Measurements from ENCODE around the gene P2RY8.

P2RY8 gene

DNA sequence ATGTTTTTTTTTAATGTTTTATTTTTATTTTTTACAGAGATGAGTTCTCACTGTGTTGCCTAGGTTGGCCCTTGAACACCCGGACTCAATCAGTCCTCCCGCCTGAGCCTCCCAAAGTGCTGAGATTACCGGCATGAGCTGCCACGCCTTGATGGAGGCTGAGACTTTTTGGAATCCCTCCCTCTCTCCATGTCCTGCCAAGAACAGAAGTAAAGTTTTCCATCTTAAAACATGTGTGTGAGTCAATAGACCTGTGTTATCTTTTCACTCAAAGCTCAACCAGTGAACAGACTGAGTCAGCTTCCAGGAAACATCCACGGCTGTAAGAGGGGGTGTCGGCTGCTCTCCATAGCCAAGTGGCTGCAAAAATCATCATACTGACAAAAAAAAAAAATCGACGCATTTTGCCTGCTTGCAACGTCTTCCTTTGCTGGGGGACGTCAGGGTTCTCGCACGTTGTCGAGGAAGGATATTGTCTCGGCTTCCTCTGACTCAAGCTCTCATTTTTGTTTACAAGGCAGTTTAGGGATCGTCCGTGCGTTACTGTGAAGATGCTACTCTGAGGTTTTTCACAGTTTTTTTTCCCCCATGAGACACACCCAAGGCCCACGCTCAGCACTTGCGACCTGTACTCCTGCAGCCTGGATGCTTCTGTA is 74.3 kb downstream of the P2RY8 start:
- peak; percentile 82 for DNase-seq

DNA sequence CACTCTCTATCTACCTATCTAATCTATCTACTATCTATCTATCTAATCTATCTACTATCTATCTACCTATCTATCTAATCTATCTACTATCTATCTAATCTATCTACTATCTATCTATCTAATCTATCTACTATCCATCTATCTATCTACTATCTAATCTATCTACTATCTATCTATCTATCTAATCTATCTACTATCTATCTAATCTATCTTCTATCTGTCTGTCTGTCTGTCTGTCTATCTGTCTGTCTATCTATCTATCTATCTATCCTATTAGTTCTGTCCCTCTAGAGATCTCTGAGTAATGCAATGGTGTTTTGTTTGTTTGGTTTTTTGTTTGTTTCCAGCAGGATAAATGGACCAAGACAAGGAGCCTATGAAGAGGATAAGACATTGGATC is 74.9 kb downstream of the P2RY8 start:
- DNase-seq = no peak

DNA sequence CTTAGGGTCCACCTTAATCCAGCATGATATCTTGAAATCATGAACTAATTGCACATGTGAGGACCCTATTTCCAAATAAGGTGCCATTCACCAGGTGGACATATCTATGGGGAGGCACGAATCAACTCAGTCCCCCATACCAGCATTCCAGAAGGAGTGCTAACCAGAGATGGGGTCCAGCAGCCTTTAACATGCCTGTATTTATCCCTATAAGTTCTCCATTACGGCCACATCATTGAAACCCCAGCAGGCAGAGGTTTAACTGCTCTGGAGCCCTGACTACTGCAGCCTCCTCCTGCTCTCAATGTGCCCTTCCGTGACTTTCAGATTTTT is 81.1 kb downstream of the P2RY8 start:
- peak; percentile 0 for DNase-seq

DNA sequence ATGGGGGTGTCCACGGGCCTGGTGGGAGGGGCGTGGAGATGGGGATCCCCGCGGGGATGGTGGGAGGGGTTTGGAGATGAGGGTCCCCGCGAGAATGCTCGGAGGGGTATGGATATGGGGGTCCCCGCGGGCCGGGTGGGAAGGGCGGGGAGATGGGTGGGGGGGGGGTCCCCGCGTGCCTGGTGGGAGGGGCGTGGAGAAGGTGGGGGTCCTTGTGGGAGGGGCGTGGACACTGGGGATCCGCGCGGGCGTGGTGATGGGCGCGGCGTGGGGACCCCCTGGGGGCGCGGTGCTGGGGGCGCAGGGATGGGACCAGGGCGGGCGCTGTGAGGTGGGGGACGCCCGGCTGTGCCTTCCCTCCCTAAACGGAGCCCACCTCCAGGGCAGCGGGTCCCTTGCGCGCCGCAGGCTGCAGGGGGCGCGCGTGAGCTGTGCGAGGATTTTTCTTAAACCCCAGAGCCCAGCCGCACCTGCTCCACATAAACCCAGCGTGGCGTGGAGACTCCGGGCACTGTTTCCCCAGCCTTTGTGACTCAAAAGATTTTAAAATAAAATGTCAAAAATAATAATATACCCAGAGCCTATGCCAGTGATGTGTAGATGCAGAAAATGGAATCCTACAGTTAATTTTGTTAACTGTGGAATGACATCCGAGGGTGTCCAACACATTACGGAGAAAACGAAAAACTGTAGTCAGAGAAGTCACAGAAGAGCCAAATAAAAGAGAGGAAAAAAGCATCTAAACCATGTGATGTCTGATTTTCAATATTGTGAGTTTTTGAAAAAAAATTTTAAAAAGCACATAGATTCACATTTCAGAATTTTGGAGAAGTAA is 82.8 kb downstream of the P2RY8 start:
- DNase-seq = peak; percentile 96

DNA sequence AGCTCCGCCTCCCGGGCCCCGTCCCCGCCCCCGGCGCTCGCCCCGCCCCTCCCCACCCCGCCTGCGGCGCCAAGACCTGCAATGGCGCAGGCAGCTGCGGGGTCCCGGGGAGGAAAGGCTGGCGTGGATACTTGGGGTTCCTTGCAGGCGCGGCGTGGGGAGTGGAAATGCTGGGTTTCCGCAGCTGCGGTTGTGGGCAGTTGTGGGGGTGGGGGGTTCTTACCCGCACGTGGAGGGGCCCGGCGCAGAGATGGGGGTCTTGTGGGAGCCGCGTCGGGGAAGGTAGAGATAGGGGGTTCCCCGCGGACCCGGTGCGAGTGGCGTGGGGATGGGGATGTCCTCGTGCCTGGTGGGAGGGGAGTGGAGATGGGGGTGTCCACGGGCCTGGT is 83.6 kb downstream of the P2RY8 start:
- no peak for DNase-seq

DNA sequence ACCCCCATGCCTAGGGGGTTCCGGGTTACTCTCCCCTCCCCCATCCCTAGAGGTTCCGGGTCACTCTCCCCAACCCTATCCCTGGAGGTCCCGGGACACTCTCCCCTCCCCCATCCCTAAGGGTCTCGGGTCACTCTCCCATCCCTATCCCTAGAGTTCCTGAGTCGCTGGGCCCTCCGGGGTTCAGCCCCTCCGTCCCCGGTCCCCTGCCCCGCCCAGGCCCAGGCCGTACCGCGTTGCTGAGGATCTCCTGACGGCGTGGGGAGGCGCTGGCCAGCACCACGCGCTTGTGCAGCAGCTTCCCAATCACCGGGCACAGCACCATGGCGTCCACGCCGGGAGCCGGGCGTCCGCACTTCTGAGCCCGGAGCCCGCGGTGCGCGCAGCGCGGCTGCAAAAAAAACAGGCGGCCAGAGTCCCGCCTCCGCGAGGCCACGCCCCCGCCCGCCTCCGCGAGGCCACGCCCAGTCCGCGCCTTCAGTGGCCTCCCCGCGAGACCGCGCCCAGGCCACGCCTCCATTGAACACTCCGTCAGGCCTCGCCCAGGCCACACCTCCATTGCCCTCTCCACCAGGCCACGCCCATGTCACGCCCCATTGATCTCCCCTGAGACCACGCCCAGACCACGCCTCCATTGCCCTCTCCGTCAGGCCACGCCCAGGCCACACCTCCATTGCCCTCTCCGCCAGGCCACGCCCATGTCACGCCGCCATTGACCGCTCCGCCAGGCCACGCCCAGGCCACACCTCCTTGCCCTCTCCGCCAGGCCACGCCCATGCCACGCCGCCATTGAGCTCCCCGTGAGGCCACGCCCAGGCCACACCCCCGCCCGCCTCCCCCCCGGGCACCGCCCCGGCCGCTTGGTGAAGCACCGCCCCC is 84.2 kb downstream of the P2RY8 start, which contains the start of gene ASMTL:
Gene ASMTL (minus strand): TSS at position 394 of the 879 bp plus-strand sequence. CDS start 69 bp downstream, at position 325.
- peak; percentile 100 for DNase-seq

DNA sequence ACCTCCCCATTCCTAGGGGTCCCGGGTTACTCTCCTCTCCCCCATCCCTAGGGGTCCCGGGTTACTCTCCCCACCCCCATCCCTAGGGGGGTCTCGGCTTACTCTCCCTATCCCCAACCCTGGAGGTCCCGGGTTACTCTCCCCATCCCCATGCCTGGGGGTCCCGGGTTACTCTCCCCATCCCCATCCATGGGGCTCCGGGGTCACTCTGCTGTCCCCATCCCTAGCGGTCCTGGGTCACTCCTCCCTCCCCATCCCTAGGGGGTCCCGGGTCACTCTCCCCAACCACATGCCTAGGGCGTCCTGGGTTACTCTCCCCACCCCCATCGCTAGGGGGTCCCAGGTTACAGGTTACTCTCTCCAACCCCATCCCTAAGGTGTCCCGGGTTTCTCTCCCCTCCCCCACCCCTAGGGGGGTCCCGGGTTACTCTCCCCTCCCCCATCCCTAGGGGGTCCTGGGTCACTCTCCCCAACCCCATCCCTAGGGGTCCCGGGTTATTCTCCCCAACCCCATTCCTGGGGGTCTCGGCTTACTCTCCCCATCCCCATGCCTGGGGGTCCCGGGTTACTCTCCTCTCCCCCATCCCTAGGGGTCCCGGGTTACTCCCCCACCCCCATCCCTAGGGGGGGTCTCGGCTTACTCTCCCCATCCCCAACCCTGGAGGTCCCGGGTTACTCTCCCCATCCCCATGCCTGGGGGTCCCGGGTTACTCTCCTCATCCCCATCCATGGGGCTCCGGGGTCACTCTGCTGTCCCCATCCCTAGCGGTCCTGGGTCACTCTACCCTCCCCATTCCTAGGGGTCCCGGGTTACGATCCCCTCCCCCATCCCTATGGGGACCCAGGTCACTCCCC is 85.1 kb downstream of the P2RY8 start:
- peak; percentile 21 for DNase-seq

DNA sequence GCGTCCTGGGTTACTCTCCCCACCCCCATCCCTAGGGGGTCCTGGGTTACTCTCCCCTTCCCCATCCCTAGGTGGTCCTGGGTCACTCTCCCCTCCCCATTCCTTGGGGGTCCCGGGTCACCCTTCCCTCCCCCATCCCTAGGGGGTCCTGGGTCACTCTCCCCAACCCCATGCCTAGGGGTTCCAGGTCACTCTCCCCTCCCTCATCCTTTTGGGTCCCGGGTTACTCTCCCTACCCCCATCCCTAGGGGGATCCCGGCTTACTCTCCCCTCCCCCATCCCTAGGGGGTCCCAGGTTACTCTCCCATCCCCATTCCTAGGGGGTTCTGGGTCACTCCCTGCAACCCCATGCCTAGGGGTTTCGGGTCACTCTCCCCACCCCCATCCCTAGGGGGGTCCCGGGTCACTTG is 85.7 kb downstream of the P2RY8 start:
- DNase-seq = peak; percentile 6

DNA sequence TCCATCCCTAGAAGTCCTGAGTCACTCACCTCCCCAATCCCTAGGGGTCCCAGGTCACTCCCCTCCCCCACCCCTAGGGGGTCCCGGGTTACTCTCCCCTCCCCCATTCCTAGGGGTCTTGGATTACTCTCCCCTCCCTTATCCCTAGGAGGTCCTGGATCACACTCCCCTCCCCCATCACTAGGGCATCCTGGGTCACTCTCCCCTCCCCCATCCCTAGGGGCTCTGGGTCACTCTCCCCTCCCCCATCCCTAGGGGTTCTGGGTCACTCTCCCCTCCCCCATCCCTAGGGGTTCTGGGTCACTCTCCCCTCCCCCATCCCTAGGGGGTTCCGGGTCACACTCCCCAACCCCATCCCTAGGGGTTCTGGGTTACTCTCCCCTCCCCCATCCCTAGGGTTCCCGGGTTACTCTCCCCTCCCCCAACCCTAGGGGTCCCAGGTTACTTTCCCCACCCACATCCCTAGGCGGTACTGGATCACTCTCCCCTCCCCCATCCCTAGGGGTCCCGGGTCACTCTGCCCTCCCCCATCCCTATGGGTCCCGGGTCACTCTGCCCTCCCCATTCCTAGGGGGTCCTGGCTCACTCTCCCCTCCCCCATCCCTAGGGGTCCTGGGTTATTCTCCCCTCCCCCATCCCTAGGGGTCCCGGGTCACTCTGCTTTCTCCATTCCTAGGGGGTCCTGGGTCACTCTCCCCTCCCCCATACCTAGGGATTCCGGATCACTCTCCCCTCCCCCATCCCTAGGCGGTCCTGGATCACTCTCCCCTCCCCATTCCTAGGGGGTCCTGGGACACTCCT is 86.4 kb downstream of the P2RY8 start:
- peak; percentile 7 for DNase-seq

DNA sequence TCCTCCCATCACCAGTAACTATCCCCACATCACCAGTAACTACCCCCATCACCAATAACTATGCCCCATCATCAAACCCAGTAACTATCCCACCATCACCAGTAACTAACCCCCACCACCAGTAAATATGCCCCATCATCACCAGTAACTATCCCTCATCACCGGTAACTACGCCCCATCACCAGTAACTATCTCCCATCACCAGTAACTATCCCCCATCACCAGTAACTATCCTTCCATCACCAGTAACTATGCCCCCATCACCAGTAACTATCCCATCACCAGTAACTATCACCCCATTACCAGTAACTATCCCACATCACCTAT is 87.2 kb downstream of the P2RY8 start:
- DNase-seq = no peak

DNA sequence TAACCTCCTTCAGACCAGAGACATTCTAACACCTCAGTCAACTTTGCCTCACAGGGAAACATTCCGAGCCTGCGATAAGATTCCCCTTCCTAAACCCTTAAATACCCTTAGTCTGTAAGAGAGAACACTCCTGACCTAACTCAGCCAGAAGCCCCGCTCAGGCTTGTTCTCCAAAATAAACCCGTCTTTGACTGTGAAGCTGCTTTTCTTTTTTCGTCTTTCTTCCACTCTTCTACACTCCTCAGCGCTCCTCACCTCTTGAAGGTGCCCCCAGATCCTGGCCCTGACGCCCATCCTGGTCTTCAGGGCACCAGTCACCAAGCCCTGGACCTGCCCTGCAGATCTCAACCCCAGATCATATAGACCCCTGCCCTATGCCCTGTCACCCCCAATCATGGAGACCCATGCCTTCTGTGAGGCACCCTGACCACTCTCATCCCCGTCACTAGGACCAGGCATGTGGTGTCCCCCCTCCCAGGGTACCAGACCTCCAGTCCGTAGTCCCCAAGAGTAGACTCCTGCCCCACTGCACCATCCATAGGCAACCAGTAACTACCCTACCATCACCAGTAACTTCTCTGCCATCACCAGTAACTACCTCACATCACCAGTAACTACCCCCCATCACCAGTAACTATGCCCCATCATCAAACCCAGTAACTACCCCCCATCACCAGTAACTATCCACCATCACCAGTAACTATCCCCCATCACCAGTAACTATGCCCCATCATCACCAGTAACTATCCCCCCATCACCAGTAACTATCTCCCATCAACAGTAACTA is 87.8 kb downstream of the P2RY8 start:
- peak; percentile 1 for DNase-seq

DNA sequence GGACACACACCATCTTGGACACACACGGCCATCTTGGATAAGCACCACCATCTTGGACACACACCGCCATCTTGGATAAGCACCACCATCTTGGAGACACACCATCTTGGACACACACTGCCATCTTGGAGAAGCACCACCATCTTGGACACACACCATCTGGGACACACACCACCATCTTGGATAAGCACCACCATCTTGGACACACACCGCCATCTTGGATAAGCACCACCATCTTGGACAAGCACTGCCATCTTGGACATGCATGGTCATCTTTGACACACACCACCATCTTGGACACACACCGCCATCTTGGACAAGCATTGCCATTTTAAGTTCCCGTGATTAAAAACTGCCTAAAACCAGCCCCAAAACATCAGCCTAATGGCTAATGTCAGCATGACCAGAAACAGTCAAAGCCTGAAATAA is 88.4 kb downstream of the P2RY8 start:
- DNase-seq = peak; percentile 1

DNA sequence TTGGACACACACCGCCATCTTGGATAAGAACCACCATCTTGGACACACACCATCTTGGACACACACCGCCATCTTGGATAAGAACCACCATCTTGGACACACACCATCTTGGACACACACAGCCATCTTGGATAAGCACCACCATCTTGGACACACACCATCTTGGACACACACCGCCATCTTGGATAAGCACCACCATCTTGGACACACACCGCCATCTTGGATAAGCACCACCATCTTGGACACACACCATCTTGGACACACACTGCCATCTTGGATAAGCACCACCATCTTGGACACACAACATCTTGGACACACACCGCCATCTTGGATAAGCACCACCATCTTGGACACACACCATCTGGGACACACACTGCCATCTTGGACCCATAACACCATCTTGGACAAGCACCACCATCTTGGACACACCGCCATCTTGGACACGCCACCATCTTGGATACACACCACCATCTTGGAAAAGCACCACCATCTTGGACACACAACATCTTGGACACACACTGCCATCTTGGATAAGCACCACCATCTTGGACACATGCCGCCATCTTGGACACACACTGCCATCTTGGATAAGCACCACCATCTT is 88.9 kb downstream of the P2RY8 start:
- DNase-seq = peak; percentile 3

DNA sequence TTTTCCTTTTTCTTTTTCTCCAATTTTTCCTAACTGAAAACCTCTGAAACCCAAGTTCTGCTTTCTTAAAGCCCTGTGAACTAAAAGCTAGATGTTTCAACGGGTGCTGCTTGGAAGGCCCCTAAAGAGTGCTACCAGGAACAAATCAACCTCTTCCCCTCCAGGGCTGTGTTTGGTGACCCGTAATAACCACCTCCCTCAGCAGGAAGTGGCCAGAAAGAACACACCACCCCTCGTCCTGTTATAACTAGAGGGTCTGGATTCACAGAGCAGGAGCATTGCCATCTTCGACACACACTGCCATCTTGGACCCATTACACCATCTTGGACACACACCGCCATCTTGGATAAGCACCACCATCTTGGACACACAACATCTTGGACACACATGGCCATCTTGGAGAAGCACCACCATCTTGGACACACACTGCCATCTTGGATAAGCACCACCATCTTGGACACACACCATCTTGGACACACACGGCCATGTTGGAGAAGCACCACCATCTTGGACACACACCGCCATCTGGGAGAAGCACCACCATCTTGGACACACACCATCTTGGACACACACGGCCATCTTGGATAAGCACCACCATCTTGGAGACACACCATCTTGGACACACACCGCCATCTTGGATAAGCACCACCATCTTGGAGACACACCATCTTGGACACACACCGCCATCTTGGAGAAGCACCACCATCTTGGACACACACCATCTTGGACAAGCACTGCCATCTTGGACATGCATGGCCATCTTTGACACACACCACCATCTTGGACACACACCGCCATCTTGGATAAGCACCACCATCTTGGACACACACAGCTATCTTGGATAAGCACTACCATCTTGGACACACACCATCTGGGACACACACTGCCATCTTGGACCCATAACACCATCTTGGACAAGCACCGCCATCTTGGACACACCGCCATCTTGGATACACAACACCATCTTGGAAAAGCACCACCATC is 89.7 kb downstream of the P2RY8 start:
- peak; percentile 9 for DNase-seq

DNA sequence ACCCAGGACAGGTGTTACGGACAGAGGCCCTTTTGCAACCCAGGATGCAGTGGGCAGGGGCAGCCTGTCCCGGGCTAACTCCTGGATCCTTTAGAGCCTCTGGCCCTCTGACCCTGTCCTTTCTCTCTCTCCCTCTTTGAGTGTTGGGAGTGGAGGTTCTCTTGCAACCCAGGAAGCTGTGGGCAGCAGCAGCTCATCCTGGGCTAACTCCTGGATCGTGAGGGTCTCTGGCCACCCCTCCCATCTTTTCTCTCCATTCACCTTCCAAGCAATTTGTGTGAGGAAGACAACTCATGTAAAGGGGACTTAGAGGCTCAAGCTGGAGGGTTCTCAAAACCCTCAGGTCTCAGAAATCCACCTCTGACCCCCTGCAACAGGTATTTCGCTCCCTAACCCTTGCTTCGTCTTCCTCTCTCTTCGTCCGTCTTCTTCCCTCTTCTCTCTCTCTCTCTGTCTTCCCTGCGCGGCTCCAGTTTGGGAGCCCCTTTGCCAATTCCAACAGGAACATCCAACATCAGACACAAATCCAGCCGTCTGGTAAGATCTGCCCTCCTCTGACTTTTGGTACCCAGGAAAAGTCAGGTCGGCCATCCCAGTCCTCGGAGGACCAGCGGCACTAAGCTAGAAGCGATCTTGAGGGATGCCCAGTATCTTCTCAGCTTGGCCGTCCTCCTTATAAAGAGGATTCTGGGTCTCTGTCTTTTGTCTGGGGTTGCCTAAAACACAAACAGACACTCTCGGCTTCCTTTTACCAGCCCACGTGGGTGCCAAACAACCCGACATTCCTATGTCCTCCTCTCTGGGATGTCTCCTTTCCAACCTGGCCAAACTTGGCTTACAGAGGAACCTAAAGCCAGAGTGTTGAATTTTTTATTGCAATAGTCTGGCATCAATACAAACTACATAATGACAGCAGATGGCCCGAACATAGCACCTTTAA is 92.2 kb downstream of the P2RY8 start:
- peak; percentile 2 for DNase-seq

DNA sequence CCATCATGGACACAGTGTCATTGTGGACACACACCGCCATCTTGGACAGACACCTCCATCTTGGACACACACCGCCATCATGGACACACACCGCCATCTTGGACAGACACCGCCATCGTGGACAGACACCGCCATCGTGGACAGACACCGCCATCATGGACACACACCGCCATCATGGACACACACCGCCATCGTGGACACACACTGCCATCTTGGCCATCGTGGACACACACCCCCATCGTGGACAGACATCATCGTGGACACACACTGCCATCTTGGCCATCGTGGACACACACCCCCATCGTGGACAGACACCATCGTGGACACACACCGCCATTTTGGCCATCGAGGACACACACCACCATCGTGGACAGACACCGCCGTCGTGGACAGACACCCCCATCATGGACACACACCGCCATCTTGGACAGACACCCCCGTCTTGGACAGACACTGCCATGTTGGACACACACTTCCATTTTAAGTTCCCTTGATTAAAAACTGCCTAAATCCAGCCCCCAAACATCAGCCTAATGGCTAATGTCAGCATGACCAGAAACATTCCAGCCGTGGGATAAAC is 93.4 kb downstream of the P2RY8 start:
- peak; percentile 1 for DNase-seq

DNA sequence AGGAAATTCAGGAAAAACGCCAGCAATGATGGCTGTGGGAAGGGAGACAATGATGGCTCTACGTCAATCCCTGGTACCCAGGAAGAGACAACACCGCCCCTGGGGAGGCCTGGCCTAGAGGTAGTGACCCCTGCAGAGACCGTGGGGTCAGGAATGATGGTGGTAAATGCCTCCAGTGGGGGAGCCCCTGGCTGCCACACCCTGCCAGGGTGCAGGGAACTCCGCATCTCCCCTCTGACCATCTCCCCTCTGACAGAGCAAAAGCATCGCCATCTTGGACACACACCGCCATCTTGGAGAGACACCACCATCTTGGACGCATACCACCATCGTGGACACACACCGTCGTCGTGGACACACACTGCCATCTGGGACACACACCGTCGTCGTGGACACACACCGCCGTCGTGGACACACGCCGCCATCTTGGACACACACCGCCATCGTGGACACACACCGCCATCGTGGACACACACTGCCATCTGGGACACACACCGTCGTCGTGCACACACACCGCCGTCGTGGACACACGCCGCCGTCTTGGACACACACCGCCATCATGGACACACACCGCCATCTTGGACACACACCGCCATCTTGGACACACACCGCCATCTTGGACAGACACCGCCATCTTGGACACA is 94.1 kb downstream of the P2RY8 start:
- DNase-seq = peak; percentile 1

Data from activated CD4-positive, alpha-beta T cell treated with anti-CD3 and anti-CD28 coated beads for 48 hours (primary cell).